Fibroblast of lung (primary cell): ENCODE results near the gene GPX2.

Experiments used
- CTCF ChIP-seq, 2 donors: IDR thresholded peaks in 1 of 2; conservative IDR thresholded peaks in 1 of 2; 1 replicate in 1 of 2; 2 replicates in 1 of 2; pipeline ENCODE4 v1.5.1; 2011 to 2012; ENCODE audit warnings: low read length in 2 of 2, control low read depth in 1 of 2, inconsistent platforms in 1 of 2, low read depth in 1 of 2, mild to moderate bottlenecking in 1 of 2
- EZH2 ChIP-seq: IDR thresholded peaks from 2 replicates; pipeline ENCODE4 v1.5.1; 2012; ENCODE audit warnings: low read length, control low read depth, mild to moderate bottlenecking; ENCODE audit errors: missing control alignments

GRCh38 chr14:64951291-64951690, 8.7 kb upstream of the GPX2 start:
- TF ChIP-seq EZH2, result no peak
- TF ChIP-seq CTCF (conservative IDR thresholded peaks at IDR 0.05 in 1 of 2, IDR thresholded peaks at IDR 0.05 in 1 of 2; ENCODE audit: low read depth in 1 of 2, low read length in 2 of 2), result no peak
